GM19099 (cell line): ENCODE data around the gene PTPRM.

Experiments used
- POLR2A ChIP-seq: IDR thresholded peaks from 3 replicates; pipeline ENCODE4 v1.6.1; 2011; ENCODE audit warnings: low read depth; ENCODE audit not compliant: insufficient read length; ENCODE audit errors: extremely low read depth

Gene PTPRM

DNA sequence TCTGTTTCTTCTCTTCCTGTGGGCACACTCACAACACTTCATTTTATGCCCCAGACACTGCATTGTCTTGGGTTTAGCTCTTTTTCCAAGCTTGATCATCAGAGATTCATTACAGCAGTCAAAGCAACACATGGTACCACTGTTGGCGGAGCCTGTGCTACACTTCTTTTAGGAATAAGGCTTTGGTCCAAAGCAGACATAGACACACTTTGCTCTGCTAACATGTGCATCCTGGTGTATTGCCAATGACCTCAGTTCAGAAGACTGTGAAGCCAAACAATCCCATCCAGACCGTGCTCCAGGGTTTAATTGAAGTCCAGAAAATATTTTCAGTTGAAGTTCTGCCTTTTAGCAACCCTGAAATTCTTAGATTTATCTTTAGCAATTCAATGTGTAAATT is 687.5 kb downstream of the PTPRM start:
- TF ChIP-seq POLR2A, result no peak

DNA sequence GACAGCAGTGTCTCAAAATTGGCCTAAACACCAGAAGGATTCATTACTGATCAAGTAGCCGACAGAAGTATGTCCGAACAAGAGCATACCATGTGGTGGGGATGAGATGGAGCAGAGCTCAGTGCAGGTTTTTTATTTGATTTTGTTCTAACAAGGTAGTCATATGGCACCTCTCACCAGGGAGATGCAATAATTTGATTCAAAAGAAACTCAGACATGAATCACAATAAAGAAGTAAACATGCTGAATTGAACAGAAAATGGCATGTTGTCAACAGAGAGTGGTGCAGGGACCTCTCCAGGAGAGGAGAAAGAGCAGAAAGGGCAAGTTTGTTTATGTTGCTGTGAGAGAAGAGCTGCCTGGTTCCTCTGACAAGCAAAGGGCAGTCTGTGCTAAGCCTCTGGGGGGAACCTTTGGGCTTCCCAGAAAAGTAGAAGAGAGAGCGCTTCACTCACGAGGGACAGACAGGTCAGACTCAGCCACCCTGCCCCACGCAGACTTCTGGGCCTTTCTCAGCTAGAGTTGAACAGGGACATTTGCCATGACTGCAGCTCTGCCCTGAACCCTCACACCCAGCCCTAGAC is 690.8 kb downstream of the PTPRM start:
- TF ChIP-seq POLR2A, result no peak

DNA sequence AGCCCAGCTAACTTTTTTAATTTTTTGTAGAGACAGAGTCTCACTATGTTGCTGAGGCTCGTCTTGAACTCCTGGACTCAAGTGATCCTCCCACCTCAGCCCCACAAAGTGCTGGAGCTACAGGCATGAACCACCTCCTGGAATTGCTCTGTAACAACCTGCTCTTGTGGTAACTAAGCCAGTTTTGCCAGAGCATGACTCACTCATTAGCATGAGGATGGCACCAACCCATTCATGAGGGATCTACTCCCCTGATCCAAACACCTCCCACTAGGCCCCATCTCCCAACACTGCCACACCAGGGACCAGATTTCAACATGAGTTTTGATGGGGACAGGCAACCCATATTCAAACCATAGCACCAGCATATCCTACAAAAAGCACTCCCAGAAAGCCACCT is 693.2 kb downstream of the PTPRM start:
- no peak for TF ChIP-seq POLR2A

DNA sequence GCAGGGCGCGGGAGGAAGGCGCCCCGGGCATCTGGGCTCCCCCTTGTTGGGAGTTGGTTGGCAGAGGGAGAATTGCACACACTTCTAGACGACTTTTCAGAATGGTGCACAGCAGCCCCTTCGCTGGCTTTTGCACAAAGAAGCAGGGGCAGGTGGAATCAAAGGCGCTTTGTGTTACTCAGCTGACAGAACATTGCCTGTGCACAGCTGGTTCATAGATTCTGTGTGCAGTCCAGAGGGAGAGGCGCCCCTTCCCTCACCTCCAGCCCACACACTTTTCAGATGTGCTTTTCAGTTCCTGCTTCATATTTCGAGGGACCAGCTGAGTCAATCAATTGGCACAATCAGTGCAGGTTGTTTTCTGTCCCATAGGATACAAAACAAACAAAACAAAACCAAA is 693.7 kb downstream of the PTPRM start:
- TF ChIP-seq POLR2A, result no peak

DNA sequence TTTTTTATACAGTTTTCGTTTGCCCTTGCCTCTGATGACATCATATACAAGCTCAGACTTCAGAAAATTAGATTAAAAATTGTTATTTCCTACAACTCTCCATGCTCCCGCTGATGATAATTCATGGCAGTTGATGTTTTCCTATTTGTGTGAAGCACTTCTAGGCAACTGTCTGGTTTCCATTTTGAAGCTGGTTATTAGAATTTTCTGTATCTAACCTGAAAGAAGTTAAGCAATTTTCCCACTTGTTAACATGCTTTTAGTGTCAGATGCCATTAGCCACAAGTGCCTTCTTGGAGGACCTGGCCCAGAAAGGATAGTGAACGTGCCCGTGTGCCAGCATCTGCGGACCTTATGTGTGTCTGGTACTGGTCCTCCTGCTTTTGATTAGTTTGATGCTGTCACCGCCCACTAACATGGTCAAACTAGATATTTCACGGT is 694.6 kb downstream of the PTPRM start:
- TF ChIP-seq POLR2A, result no peak

DNA sequence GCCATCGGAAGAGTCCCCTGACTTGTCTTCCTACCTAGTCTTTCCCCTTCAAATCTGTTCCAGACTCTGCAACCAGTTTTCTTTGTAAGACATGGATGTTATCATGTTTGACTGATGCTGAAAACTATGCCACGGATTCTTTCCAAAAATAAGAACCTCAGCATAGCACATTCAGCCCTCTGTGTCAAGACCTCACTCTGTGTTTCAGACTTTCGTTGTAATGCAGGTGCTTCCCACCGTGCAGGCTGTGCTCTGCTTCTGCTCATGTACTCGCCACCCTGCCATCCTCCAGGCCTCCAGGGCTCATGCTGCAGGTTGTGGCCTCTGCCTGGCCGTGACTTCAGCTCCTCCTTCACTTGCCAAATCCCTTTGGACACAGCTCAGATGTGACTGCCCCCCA is 695.1 kb downstream of the PTPRM start:
- TF ChIP-seq POLR2A, result no peak

DNA sequence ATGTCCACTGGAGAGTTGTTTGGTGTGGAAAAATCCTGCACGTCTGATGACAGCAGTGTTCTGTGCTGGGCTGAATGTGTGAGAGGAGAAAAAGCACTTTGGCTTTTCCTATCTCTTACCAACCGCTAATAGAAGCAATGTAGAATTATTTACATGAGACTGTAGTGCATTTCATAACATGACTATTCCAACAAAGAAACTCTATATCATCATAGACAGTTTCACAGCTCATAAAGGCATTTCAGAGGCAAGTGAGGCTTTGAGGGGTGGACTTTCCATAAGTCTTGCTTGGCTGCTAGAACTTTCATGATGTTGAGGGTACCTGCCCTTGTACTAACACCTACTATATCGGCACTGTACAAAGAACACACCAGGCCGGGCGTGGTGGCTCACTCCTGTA is 697.0 kb downstream of the PTPRM start:
- no peak for TF ChIP-seq POLR2A

DNA sequence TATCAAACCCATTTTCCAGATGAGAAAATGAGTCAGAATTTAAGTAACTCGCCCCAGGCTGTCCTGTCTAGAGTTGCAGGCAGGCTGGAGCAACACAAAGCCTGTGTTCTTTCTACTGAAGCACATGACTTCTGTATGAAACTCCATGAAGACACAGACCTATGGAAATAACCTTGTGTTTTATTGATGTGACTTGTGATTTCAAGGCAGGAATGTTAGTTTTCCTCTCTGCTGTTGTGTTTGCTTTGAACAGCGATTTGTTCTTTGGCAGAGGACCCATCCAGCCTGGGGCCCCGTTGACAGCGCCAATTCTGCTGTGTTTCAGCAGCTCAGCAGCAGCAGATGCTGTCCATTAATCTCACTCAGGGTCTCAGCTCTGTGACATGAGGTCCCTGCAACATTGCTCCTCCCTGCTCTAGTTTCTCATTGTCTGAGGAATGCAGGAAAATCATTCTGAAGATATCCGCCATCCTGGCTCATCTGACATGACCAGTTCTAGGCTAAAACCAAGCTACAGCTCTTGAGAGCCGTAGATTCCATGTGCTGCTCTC is 697.8 kb downstream of the PTPRM start:
- no peak for TF ChIP-seq POLR2A

DNA sequence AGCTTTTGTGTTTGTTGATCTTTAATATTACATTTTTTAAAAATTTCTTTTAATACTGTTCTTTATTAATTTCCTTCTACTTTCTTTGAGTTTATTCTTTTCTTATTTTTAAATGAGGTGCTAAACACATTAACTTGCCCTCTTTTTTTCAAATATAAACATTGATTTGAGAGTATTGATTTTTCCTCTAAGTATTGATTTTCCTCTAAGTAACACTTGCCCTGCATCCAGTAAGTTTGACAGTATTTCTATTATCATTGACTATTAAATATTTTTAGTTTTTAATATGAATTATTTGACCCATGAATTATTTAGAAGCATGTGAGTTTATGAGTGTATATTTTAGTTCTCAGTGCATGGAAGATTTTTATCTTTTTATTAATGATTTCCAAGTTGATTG is 705.1 kb downstream of the PTPRM start:
- TF ChIP-seq POLR2A, result no peak

DNA sequence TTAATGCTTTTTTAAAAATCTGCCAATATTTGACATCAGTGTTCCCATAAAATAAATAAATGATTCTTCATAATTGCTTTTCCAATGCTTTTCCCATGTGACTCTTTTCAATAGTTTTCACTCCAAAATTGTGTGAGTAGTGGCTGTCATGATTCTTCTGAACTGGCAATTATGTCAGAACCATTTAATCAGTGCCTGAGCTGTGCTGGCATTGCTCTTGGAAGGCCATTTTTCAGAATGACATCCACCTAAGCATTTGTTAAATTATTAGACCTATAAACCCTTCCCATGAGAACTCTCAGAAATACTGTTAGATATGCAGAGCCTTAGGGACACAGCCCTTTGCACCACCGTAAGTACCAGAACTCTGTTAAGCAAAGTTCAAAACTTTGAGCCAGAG is 707.3 kb downstream of the PTPRM start:
- no peak for TF ChIP-seq POLR2A

DNA sequence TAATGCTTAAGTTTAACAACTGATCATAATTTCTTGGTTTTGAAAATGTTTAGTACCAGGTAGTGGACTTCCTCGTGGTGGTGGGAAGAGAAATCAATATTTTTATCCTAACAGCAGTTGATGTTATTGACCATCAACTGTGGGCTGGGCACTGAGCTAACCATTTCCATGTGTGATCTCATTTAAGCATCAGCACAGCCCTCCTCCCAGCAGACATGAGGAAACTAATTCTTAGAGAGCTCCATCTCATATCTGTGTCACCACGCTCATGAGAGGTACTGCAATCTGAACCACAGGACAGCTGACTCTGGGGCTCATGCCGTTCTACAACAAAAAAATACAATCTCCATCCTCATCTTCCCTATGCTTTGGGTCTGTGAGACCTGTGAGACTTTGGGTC is 709.3 kb downstream of the PTPRM start:
- no peak for TF ChIP-seq POLR2A

DNA sequence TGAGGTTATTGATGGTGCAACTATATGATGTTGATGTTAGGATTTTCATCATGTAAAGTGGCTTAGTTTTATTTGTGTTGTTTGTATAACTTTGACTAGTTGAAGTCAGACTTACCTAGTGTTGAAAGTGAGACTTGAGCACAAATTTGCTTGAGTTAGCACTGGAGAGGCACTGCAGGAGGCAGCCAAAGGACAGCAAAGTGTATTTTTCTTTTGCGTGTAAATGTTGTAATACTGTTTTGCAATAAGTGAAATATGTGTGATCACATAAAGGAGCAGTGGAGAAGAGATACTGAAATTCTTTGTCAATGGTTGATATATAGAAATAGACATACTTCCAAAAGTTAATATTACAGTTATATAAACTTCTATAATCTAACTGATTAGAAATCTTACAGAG is 710.2 kb downstream of the PTPRM start:
- TF ChIP-seq POLR2A, result no peak

DNA sequence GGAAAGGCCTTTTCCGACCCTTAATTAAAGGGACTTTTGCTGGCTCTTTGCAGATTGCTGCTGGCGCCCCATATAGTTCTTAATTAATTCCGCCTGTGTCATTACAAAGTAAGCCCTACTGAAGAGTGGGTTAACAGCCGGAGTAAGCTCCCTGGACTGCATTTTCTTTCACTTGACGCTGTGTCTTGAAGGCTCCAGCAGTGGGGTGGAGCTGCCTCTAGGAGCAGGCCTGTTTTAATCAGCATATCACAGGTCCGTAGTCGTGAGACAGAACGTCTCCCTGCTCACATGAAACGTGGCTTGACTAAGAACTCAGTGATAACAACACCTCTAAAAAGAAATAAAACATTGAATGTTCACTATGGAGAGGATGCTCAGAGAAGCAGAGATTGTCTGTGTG is 712.2 kb downstream of the PTPRM start:
- TF ChIP-seq POLR2A, result no peak

DNA sequence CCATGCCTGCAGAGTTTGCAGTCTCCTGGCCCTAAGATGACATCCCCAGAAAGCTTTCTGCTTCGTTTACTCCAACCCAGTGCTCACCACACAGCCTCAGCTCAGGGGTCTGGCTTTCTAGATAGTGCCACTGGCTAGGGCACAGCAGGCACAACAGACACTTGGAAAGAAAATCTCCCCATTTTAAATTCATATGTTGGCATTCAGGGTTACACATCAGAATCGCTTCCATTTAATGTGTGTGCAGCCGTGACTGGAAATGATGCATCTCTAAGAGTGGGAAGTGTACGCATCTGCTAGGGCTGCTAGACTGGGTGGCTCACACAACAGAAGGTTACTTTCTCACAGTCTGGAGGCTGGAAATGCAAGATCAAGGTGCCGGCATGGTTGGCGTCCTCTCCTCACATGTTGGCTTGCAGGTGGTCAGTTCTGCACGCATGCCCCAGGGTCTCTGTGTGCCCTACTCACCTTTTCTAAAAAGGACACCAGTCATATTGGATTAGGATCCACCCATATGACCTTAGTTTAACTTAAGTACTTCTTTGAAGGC is 712.7 kb downstream of the PTPRM start:
- TF ChIP-seq POLR2A, result no peak

DNA sequence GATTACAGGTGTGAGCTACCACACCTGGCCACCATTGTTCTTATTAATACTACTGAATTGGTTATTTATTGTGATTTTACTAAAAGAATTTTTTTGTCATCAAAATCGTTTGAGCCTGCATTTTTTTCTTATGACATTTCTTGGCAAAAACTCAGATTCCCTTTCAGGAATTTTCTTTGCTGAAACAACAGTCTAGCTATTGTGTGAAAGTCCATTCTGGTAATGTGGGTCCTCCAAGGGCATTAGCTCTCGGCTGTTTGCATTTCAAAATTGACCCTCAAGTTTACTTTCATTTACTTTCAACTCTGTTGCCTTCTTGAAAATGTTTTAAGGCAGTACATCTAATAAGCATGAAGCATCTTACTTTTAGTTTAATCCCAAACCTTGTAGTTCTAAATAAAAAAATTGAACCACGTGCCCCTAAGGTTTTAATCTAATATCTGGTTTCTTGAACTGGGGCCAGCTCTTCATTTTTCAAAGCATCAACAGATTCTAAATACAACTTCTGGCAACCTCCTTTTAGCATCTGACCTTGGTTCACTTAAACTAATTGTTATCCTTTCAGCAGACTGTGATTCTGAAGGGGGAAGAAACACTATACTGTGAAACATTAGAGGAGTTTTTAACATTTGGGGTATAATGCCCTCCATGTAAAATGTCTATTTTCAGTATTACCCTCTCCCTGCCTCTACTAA is 716.9 kb downstream of the PTPRM start:
- TF ChIP-seq POLR2A, result no peak

DNA sequence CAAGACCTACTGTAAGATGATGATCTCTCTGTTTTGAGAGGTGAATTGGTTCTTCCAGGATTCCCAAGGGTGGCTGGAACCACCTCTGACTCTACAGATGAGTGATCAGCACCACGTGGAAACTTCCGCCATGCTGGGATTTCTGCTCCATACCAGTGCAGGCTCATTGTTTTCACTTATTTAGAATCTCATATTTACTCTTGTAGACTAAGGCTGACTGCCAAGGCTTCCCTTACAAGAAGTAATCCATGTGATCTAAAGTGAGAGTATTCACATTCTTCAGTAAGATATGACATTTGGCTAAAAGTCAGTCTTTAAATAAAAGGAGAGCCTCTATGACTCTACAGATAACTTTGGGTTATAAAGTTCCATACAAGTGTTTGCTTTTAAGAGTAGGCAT is 719.2 kb downstream of the PTPRM start:
- no peak for TF ChIP-seq POLR2A

DNA sequence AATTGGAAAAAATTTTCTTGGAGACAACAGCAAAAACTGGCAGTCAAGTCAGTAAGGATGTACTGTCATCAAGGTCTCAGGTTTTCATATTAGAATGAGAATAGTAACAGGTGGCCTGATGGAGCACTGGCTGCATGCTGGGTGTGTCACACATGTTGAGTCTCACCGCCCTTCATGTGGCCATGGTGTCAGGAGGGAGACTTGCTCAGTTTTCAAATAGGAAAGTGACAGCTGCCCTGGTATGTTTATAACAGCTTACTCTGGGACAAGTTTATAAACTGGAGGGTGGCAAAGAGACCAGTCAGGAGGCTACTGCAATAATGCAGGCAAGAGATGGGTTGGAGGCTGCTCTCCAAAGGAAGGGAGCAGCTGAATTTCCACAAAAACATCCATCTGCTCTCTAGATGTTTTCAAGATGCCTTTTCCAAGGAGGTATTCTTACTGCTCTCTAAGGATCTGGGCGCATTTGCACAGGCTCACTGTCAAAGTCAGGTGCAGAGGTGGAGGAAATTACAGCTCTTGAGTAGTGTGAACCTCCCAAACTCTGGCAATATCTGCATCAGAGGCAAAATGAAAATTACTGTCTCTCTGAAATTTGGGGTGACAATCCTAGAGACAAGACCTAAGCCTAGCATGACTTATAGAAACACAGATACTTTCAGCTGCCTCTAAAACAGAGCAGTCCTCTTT is 720.2 kb downstream of the PTPRM start:
- no peak for TF ChIP-seq POLR2A
